ENCODE data around the gene AVEN. TPM values are rescaled to one million over a fixed set of nuclear protein-coding genes. Genes with fewer than 3 reads are reported as not detected.

AVEN gene
- total RNA-seq, 6 experiments from 2014 or later: 24.9 to 33.6 (median 27.1) TPM

- Mint-ChIP-seq H3K27me3 (ENCODE audit: insufficient read depth) (no peaks in the 10 kb centered on the region), H3K27ac (no peak overlapping the region), H3K4me3 (no peak overlapping the region), H3K36me3 (ENCODE audit: low read depth) (no peaks in the 10 kb centered on the region), H3K9me3 (no peaks in the 10 kb centered on the region), H3K4me1 (ENCODE audit: low read depth) (peaks cover 27% of the 10 kb centered on the region)
- TF ChIP-seq CTCF (IDR thresholded peaks at IDR 0.05): no peak
- DNase-seq: no peak
These were observed 74.4 kb downstream of the AVEN start for GRCh38 chr15:33964665-33965040.

- H3K4me1 Mint-ChIP-seq (ENCODE audit: low read depth): peaks cover 27% of the 10 kb centered on the region
- no peaks in the 10 kb centered on the region for H3K36me3 Mint-ChIP-seq (ENCODE audit: low read depth)
- H3K9me3 Mint-ChIP-seq: no peaks in the 10 kb centered on the region
- no peak overlapping the region for H3K4me3 Mint-ChIP-seq
- H3K27me3 Mint-ChIP-seq (ENCODE audit: insufficient read depth): no peaks in the 10 kb centered on the region
- DNase-seq: peak; percentile 37
- peak; percentile 86 for TF ChIP-seq CTCF (IDR thresholded peaks at IDR 0.05)
- no peak overlapping the region for H3K27ac Mint-ChIP-seq
These were observed 75.0 kb downstream of the AVEN start for GRCh38 chr15:33963831-33964664.

- TF ChIP-seq CTCF (IDR thresholded peaks at IDR 0.05): no peak
- no peaks in the 10 kb centered on the region; the same call in none of the 2 replicates for H3K27me3 Mint-ChIP-seq (ENCODE audit: insufficient read depth)
- no peak overlapping the region for H3K27ac Mint-ChIP-seq
- no peaks in the 10 kb centered on the region for H3K36me3 Mint-ChIP-seq (ENCODE audit: low read depth)
- peaks cover 22% of the 10 kb centered on the region for H3K4me1 Mint-ChIP-seq (ENCODE audit: low read depth)
- H3K4me3 Mint-ChIP-seq: no peak overlapping the region
- H3K9me3 Mint-ChIP-seq: no peaks in the 10 kb centered on the region
- no peak for DNase-seq
These were observed 78.5 kb downstream of the AVEN start for GRCh38 chr15:33960549-33960935.

GRCh38 chr15:33959844-33960548 lies 79.0 kb downstream of the AVEN start:
- Mint-ChIP-seq H3K4me1 (ENCODE audit: low read depth) (peaks cover 18% of the 10 kb centered on the region), H3K9me3 (no peaks in the 10 kb centered on the region), H3K4me3 (no peak overlapping the region), H3K27ac (no peak overlapping the region), H3K27me3 (ENCODE audit: insufficient read depth) (no peaks in the 10 kb centered on the region; the same call in none of the 2 replicates), H3K36me3 (ENCODE audit: low read depth) (no peaks in the 10 kb centered on the region)
- no peak for TF ChIP-seq CTCF (IDR thresholded peaks at IDR 0.05)
- no peak for DNase-seq

- H3K9me3 Mint-ChIP-seq: no peaks in the 10 kb centered on the region; the same call in 1 of the 2 replicates
- no peaks in the 10 kb centered on the region; the same call in none of the 2 replicates for H3K27me3 Mint-ChIP-seq (ENCODE audit: insufficient read depth)
- no peak for DNase-seq
- H3K4me1 Mint-ChIP-seq (ENCODE audit: low read depth): 0 out of 2 replicates have a peak, but pooled peaks cover 6% of the 10 kb centered on the region
- no peak for TF ChIP-seq CTCF (IDR thresholded peaks at IDR 0.05)
- H3K36me3 Mint-ChIP-seq (ENCODE audit: low read depth): no peaks in the 10 kb centered on the region
- H3K27ac Mint-ChIP-seq: no peak overlapping the region
- no peak overlapping the region for H3K4me3 Mint-ChIP-seq
These were observed 82.6 kb downstream of the AVEN start for GRCh38 chr15:33956397-33956796.
